Ovary (tissue), 9 donors: ENCODE results near the gene CALCB. TPM values are rescaled to one million over a fixed set of nuclear protein-coding genes. Genes with fewer than 3 reads are reported as not detected.

Experiments used
- DNase-seq, 5 donors: peaks; one replicate each; pipeline ENCODE4 v3.0.0-alpha.2; 2019 to 2020
- H3K27ac ChIP-seq, 2 donors: fragments of 200-600 bp; one replicate each; pipeline versions ENCODE4 v1.5.1 to v1.8.0; 2019 to 2022
- H3K27me3 ChIP-seq: fragments of 200-600 bp; one replicate; pipeline ENCODE4 v1.8.0; 2022
- H3K36me3 ChIP-seq: fragments of 200-600 bp; sonication (generic); one replicate; pipeline ENCODE4 v1.5.1; 2019
- H3K4me1 ChIP-seq: one replicate; pipeline ENCODE4 v1.8.1; 2013; ENCODE audit warnings: mild to moderate bottlenecking, moderate library complexity; ENCODE audit not compliant: insufficient read depth
- H3K4me3 ChIP-seq: fragments of 200-600 bp; sonication (generic); one replicate; pipeline ENCODE4 v1.5.1; 2017
- H3K9me3 ChIP-seq, 2 donors: fragments of 200-600 bp in 1 of 2; sonication (generic) in 1 of 2; one replicate each; pipeline versions ENCODE4 v1.5.1 to v1.8.1; 2013 to 2019; ENCODE audit warnings: mild to moderate bottlenecking in 1 of 2, moderate library complexity in 1 of 2
- CTCF ChIP-seq, 3 donors: fragments of 450-650 bp in 2 of 3; fragments of 200-600 bp in 1 of 3; IDR thresholded peaks; one replicate each; pipeline versions ENCODE4 v1.5.1 to v1.8.0; 2016 to 2022; ENCODE audit warnings: antibody characterized with exemption in 3 of 3, mild to moderate bottlenecking in 1 of 3
- EP300 ChIP-seq: sonication (generic); formaldehyde crosslinking; IDR thresholded peaks from one replicate; pipeline ENCODE4 v1.6.1; 2017; ENCODE audit warnings: antibody characterized with exemption
- POLR2A ChIP-seq: fragments of 450-650 bp; IDR thresholded peaks from one replicate; pipeline ENCODE4 v1.6.1; 2017; ENCODE audit warnings: antibody characterized with exemption, mild to moderate bottlenecking, moderate library complexity
- WGBS, 3 donors: extraction: QIAGEN DNeasy Blood & Tissue Kit in 1 of 3; methylation state at CpG; one replicate each; pipeline versions ENCODE4 v1.1.5 to v1.1.7; 2013 to 2017; 5-methylcytosine and 5-hydroxymethylcytosine counted together
- intact Hi-C, 4 donors: fragments of 100-400 bp; cut with DNase I; formaldehyde crosslinking; loops; one replicate each; pipeline versions ENCODE4 v1.11.0 to v1.15.1; 2022 to 2023
- polyA plus RNA-seq, 2 donors: library from polyadenylated mRNA; stranded (reverse); fragments of 200-250 nt in 1 of 2; fragments of 350-450 nt in 1 of 2; fragmentation: Illumina TruSeq in 1 of 2; extraction: RNeasy Lipid Tissue Mini Kit (QIAGEN cat#74804) in 1 of 2; gene quantifications; one replicate each; pipeline ENCODE4 v1.2.3, GENCODE V29; 2013 to 2014
- total RNA-seq, 7 donors: library from RNA; depleted of rRNA in 2 of 7; stranded (reverse); fragments of >200 nt in 2 of 7; fragmentation: NEBNext Ultra II Directional in 3 of 7; extraction: Animal tissue kit (Norgen Biotek cat#: 25700) in 3 of 7; gene quantifications; one replicate each; pipeline versions ENCODE4 v1.1.0 to v1.2.4, GENCODE V29; 2016 to 2023
- donor health status: DM: no; HTN: no; CAD: no; lungs with moderate emphysema.
- donor health status: DM: no; HTN: no; CAD: no.
- donor health status: Bipolar disorder and iron deficiency.
- donor health status: DM: yes; HTN: yes; CAD: no.
- donor health status: DM: no; HTN: no; CAD: no.
- donor health status: DM: yes; HTN: yes; CAD: no.

Gene CALCB
- total and polyA plus RNA-seq, 9 donors = 0.02 to 0.23 (median 0.08) TPM; not detected in 6

- DNase-seq = no peak
- Histone ChIP-seq H3K36me3 (no peaks in the 10 kb centered on the region), H3K27me3 (no peaks in the 10 kb centered on the region), H3K9me3 (no peaks in the 10 kb centered on the region), H3K4me3 (no peak overlapping the region), H3K4me1 (no peaks in the 10 kb centered on the region), H3K27ac (no peak overlapping the region)
- WGBS, 3 donors = 82 to 89% (median 86%) methylated on average over 1 of the region's 1 CpG
- intact Hi-C loops = no loop called here
- TF ChIP-seq CTCF (IDR thresholded peaks at IDR 0.05) = no peak
- TF ChIP-seq POLR2A = no peak
- TF ChIP-seq EP300 = no peak
Measured at GRCh38 chr11:15091625-15092024, 18.2 kb downstream of the CALCB start.

GRCh38 chr11:15093432-15093831 is 20.0 kb downstream of the CALCB start:
- H3K36me3 ChIP-seq = no peaks in the 10 kb centered on the region
- intact Hi-C loops = no loop called here
- WGBS, 3 donors = 76 to 91% (median 88%) methylated on average over 2 of the region's 2 CpGs
- no peaks in the 10 kb centered on the region for H3K9me3 ChIP-seq
- H3K4me3 ChIP-seq = no peak overlapping the region
- H3K27me3 ChIP-seq = no peaks in the 10 kb centered on the region
- no peak for TF ChIP-seq POLR2A
- TF ChIP-seq CTCF (IDR thresholded peaks at IDR 0.05) = no peak
- no peak for TF ChIP-seq EP300
- no peak for DNase-seq
- no peaks in the 10 kb centered on the region for H3K4me1 ChIP-seq
- no peak overlapping the region for H3K27ac ChIP-seq

- Histone ChIP-seq H3K4me1 (no peaks in the 10 kb centered on the region), H3K27me3 (no peaks in the 10 kb centered on the region), H3K9me3 (no peaks in the 10 kb centered on the region), H3K4me3 (no peak overlapping the region), H3K36me3 (no peaks in the 10 kb centered on the region), H3K27ac (no peak overlapping the region)
- WGBS, 3 donors = 90 to 94% (median 92%) methylated on average over 2 of the region's 2 CpGs
- intact Hi-C loops = no loop called here
- TF ChIP-seq EP300 = no peak
- no peak for TF ChIP-seq POLR2A
- no peak for TF ChIP-seq CTCF (IDR thresholded peaks at IDR 0.05)
- no peak for DNase-seq
Measured at GRCh38 chr11:15095736-15096228, 22.4 kb downstream of the CALCB start.

- WGBS, 3 donors = 80 to 93% (median 90%) methylated on average over 3 of the region's 3 CpGs
- intact Hi-C loops = no loop called here
- no peak for DNase-seq
Measured at GRCh38 chr11:15097411-15097810, 24.0 kb downstream of the CALCB start.

More at GRCh38 chr11:15097411-15097810, 24.0 kb downstream of the CALCB start:
- Histone ChIP-seq H3K36me3 (no peaks in the 10 kb centered on the region), H3K4me1 (no peaks in the 10 kb centered on the region), H3K27ac (no peak overlapping the region), H3K9me3 (no peaks in the 10 kb centered on the region), H3K27me3 (no peaks in the 10 kb centered on the region), H3K4me3 (no peak overlapping the region)
- no peak for TF ChIP-seq EP300
- no peak for TF ChIP-seq POLR2A
- TF ChIP-seq CTCF (IDR thresholded peaks at IDR 0.05) = no peak
